ENCODE results near the gene TFPI. TPM values are rescaled to one million over a fixed set of nuclear protein-coding genes. Genes with fewer than 3 reads are reported as not detected.
A peak's percentile ranks its signal among the peaks of the same experiment; 100 is the strongest.

The TFPI gene
- polyA plus RNA-seq, 1 experiment, result 10.9 TPM

DNA sequence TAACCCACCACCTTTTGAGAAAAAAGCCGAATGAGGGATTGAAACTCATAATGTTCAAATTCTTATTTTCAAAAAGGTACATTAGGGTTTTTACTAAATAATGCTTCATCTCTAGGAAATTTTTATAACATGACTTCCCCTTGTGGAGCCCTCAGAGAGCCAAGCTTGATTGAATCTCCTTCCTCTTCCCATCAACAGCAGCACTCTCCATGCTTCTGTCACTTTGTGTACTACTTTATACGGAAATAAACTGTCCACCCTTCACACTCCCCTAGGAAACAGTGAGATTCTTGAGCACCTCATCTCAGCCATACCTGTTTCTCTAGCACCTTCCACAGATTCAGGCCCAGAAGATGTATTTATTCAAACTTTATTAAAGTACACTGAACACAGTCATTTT lies 51.8 kb downstream of the TFPI start:
- Histone ChIP-seq H3K4me3 (ENCODE audit: low read depth, low read length) (no peak overlapping the region), H3K36me3 (ENCODE audit: control insufficient read depth, insufficient read depth, low read length) (no peaks in the 10 kb centered on the region), H3K27me3 (ENCODE audit: control insufficient read depth, insufficient read depth, low read length) (no peaks in the 10 kb centered on the region)
- ChIA-PET POLR2A (no interaction called here), CTCF (interaction anchor here (0.6 to 6.6 kb wide), 3 partner anchors 79 to 1514 kb away, joined by 3 to 275 read pairs (median 3); no protein-coding TSS in a partner anchor)
- no peak for TF ChIP-seq CTCF (IDR thresholded peaks at IDR 0.05; ENCODE audit: insufficient read depth, low read depth, low read length)
- DNase-seq (ENCODE audit: low read depth), result no peak

DNA sequence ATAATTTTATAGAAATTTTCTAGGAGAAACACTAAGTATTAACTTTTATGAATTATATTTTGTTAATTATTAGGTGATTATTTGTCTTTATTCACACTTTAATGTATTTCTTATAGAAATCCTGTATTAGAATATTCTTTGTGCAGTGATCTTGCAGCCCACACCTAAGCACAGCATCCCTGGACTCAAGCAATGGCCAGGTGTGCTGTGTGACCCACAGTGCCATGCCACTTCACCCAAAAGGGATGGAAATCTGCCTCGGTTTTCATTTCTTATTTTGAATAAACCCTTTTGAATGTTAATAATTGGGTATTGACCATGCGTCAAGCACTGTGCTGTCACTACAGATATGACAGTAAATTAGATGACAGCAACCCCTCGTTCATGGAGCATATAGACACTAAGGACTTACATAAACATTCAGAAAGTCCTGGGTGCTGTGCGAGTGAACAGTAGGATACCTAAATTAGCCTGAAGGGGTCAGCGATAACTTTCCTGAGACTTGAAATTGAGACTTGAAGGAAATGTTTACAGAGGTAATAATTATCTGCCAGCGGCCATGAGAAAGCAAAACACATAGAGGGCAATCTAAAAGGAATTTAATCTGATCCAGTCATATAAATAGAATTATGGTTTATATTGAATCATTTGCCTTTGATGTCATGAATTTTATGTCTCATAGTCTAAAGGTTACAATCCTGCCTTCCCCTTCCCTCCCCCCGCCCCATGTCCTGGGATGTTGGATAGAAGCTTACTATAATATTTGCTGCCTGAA lies 53.5 kb downstream of the TFPI start:
- H3K27me3 ChIP-seq (ENCODE audit: control insufficient read depth, insufficient read depth, low read length), result no peaks in the 10 kb centered on the region
- POLR2A ChIA-PET, result no interaction called here
- no peaks in the 10 kb centered on the region; the same call in 1 of the 2 replicates for H3K36me3 ChIP-seq (ENCODE audit: control insufficient read depth, insufficient read depth, low read length)
- CTCF ChIA-PET, result interaction anchor here (0.6 to 6.6 kb wide), 36 partner anchors 8 to 1911 kb away, joined by 3 to 275 read pairs (median 4); no protein-coding TSS in a partner anchor
- no peak overlapping the region for H3K4me3 ChIP-seq (ENCODE audit: low read depth, low read length)
- no peak for DNase-seq (ENCODE audit: low read depth)
- peak; percentile 17; the same call in 1 of the 2 replicates for TF ChIP-seq CTCF (IDR thresholded peaks at IDR 0.05; ENCODE audit: insufficient read depth, low read depth, low read length)

DNA sequence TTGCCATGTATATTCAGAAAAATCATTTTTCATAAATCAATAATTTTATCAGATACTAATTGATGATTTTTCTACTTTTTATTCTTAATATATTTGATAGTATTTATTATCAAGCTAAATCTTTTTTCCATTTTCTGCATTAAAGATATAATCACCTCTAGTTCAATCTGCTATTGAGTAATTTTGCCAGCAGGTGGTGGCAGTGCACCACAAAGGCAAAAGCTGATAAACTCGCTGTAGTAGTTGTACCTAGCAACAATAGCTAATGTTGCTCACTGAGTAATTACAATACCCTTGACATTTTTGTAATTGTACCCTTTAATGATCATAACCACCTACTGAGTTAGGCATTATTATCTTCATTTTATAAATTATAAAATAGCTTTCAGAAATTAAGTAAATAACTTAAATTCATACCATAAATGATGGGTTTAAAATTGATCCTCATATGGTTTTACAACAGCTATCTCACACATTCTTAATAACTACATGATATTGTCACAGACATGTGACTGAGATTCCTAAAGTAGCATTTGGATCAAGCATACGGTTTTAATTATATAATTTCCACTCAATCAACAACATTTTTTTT lies 54.2 kb downstream of the TFPI start:
- ChIA-PET CTCF (interaction anchor here (0.6 to 6.6 kb wide), 34 partner anchors 9 to 1962 kb away, joined by 3 to 275 read pairs (median 4); partner anchors contain the start of gene GULP1), POLR2A (no interaction called here)
- H3K4me3 ChIP-seq (ENCODE audit: low read depth, low read length), result no peak overlapping the region
- H3K27me3 ChIP-seq (ENCODE audit: control insufficient read depth, insufficient read depth, low read length), result no peaks in the 10 kb centered on the region
- no peak for DNase-seq (ENCODE audit: low read depth)
- TF ChIP-seq CTCF (IDR thresholded peaks at IDR 0.05; ENCODE audit: insufficient read depth, low read depth, low read length), result peak; percentile 73
- no peaks in the 10 kb centered on the region; the same call in 1 of the 2 replicates for H3K36me3 ChIP-seq (ENCODE audit: control insufficient read depth, insufficient read depth, low read length)

- no peaks in the 10 kb centered on the region for H3K27me3 ChIP-seq (ENCODE audit: control insufficient read depth, insufficient read depth, low read length)
- peak; percentile 42 for TF ChIP-seq CTCF (IDR thresholded peaks at IDR 0.05; ENCODE audit: insufficient read depth, low read depth, low read length)
- H3K36me3 ChIP-seq (ENCODE audit: control insufficient read depth, insufficient read depth, low read length), result peaks cover 1% of the 10 kb centered on the region
- no peak overlapping the region for H3K4me3 ChIP-seq (ENCODE audit: low read depth, low read length)
- no peak for DNase-seq (ENCODE audit: low read depth)
- ChIA-PET POLR2A (no interaction called here), CTCF (interaction anchor here (0.7 to 6.6 kb wide), 7 partner anchors 22 to 641 kb away, joined by 3 to 275 read pairs (median 3); no protein-coding TSS in a partner anchor)
Observed at GRCh38 chr2:187497858-187498463, 56.3 kb downstream of the TFPI start.

DNA sequence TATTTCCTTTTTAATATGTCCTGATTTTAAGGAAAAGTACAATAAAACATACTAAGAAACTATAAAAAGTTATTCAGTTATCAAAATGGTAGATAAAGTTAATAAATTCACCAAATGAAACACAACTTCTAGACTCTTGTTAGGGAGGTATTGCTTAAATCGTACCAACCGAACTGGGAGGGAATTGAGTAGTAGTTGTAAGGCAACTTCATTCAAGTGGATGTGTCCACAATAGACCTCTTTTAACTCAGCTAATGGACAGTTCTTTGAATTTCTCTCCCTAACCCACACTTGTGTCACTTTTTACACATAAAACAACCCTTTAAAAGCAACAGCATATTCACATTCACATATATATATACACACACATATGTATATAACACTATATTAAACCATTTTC lies 57.1 kb downstream of the TFPI start:
- Histone ChIP-seq H3K36me3 (ENCODE audit: control insufficient read depth, insufficient read depth, low read length) (peaks cover 1% of the 10 kb centered on the region), H3K27me3 (ENCODE audit: control insufficient read depth, insufficient read depth, low read length) (no peaks in the 10 kb centered on the region), H3K4me3 (ENCODE audit: low read depth, low read length) (no peak overlapping the region)
- ChIA-PET POLR2A (no interaction called here), CTCF (interaction anchor here (0.6 to 1.0 kb wide), 2 partner anchors 23 to 95 kb away, joined by 3 read pairs; no protein-coding TSS in a partner anchor)
- DNase-seq (ENCODE audit: low read depth), result no peak
- no peak for TF ChIP-seq CTCF (IDR thresholded peaks at IDR 0.05; ENCODE audit: insufficient read depth, low read depth, low read length)
